ENCODE measurements around the gene ZNF219. TPM values are rescaled to one million over a fixed set of nuclear protein-coding genes. Genes with fewer than 3 reads are reported as not detected.

The ZNF219 gene
- total RNA-seq, 1 experiment from 2014 or later, result 16.6 TPM

- Histone ChIP-seq H4K20me1 (ENCODE audit: insufficient read depth) (no peaks in the 10 kb centered on the region), H3K4me2 (ENCODE audit: low read length) (no peak overlapping the region), H3K27me3 (ENCODE audit: insufficient read depth, low read length) (0 out of 2 replicates have a peak, but pooled peaks cover 4% of the 10 kb centered on the region), H3K36me3 (ENCODE audit: control insufficient read depth in 1 of 2, insufficient read depth in 2 of 2, low read length in 2 of 2) (no peaks in the 10 kb centered on the region), H2AFZ (ENCODE audit: low read depth, low read length, poor library complexity, severe bottlenecking) (no peak overlapping the region), H3K4me1 (ENCODE audit: control insufficient read depth in 1 of 2, insufficient read depth in 2 of 2, low read length in 2 of 2) (peaks cover 7 to 28% of the 10 kb centered on the region in 2 experiments), H3K27ac (ENCODE audit: low read depth, low read length) (no peak overlapping the region), H3K79me2 (ENCODE audit: insufficient read depth, low read length) (no peaks in the 10 kb centered on the region), H3K9me2 (ENCODE audit: insufficient read depth) (no peaks in the 10 kb centered on the region), H3K9me3 (ENCODE audit: control insufficient read depth in 1 of 2, insufficient read depth in 1 of 2, low read depth in 1 of 2, low read length in 2 of 2) (no peaks in the 10 kb centered on the region), H3K9ac (ENCODE audit: low read length) (no peak overlapping the region), H3K4me3 (replicated peaks in 1 of 2; ENCODE audit: low read depth in 1 of 2, low read length in 2 of 2) (no peak overlapping the region)
- no peak for DNase-seq (ENCODE audit: low read depth, low spot score)
- TF ChIP-seq FOSL1 (IDR thresholded peaks at IDR 0.05; ENCODE audit: low read depth) (no peak), POLR2AphosphoS5 (IDR thresholded peaks at IDR 0.05; ENCODE audit: low read depth, low read length) (no peak), EZH2 (IDR thresholded peaks at IDR 0.05) (no peak), TCF7L2 (IDR thresholded peaks at IDR 0.05; ENCODE audit: borderline replicate concordance, extremely low read depth, insufficient read depth, insufficient read length) (no peak), SIN3A (IDR thresholded peaks at IDR 0.05; ENCODE audit: low read depth) (no peak), EZH2phosphoT487 (IDR thresholded peaks at IDR 0.05; ENCODE audit: borderline replicate concordance) (no peak), ATF3 (IDR thresholded peaks at IDR 0.05) (no peak), ZNF274 (IDR thresholded peaks at IDR 0.05; ENCODE audit: low read depth, low read length) (no peak), CEBPB (IDR thresholded peaks at IDR 0.05; ENCODE audit: low read depth) (no peak), JUND (IDR thresholded peaks at IDR 0.05) (no peak)
- no TSS peak for BruUV-seq (replicated peaks)
- RAD21 ChIA-PET (ENCODE audit: low non-redundant PET in 1 of 2, low total read pairs in 2 of 2, uncharacterized antibody in 2 of 2, unreplicated experiment in 2 of 2), result no interaction called here
- intact Hi-C loops (cut with micrococcal nuclease), result no loop called here
- POLR2A ChIA-PET, result no interaction called here
- ATAC-seq, result no peak
- CTCF ChIA-PET, result no interaction called here
Measured at GRCh38 chr14:21072781-21073339, 25.6 kb downstream of the ZNF219 start.

- TF ChIP-seq JUND (IDR thresholded peaks at IDR 0.05) (no peak), EZH2 (IDR thresholded peaks at IDR 0.05) (no peak), REST (IDR thresholded peaks at IDR 0.05; ENCODE audit: low read depth) (no peak), RAD21 (IDR thresholded peaks at IDR 0.05; ENCODE audit: low read depth) (no peak), SIN3A (IDR thresholded peaks at IDR 0.05; ENCODE audit: low read depth) (no peak), YY1 (IDR thresholded peaks at IDR 0.05; ENCODE audit: extremely low read depth, insufficient replicate concordance, low read depth, low read length) (no peak)
- no peaks in the 10 kb centered on the region for H3K9me2 ChIP-seq (ENCODE audit: insufficient read depth)
- ATAC-seq (no peak), DNase-seq (ENCODE audit: low read depth, low spot score) (no peak)
- H4K20me1 ChIP-seq (ENCODE audit: insufficient read depth), result no peaks in the 10 kb centered on the region
- no peak overlapping the region for H2AFZ ChIP-seq (ENCODE audit: low read depth, low read length, poor library complexity, severe bottlenecking)
- no peaks in the 10 kb centered on the region for H3K79me2 ChIP-seq (ENCODE audit: insufficient read depth, low read length)
- CTCF ChIA-PET, result interaction anchor here (0.6 to 2.4 kb wide), 4 partner anchors 18 to 386 kb away, joined by 3 to 10 read pairs (median 4); no protein-coding TSS in a partner anchor
- no peak overlapping the region for H3K4me3 ChIP-seq (replicated peaks in 1 of 2; ENCODE audit: low read depth in 1 of 2, low read length in 2 of 2)
- H3K4me2 ChIP-seq (ENCODE audit: low read length), result no peak overlapping the region
- POLR2A ChIA-PET, result no interaction called here
- RAD21 ChIA-PET (ENCODE audit: low non-redundant PET in 1 of 2, low total read pairs in 2 of 2, uncharacterized antibody in 2 of 2, unreplicated experiment in 2 of 2), result interaction anchor here (0.6 to 0.7 kb wide), 2 partner anchors 17 to 18 kb away, joined by 3 read pairs; no protein-coding TSS in a partner anchor
- no TSS peak for BruUV-seq (replicated peaks)
- no peak overlapping the region for H3K9ac ChIP-seq (ENCODE audit: low read length)
- H3K9me3 ChIP-seq (ENCODE audit: control insufficient read depth in 1 of 2, insufficient read depth in 1 of 2, low read depth in 1 of 2, low read length in 2 of 2), result no peaks in the 10 kb centered on the region
- no peak overlapping the region for H3K27ac ChIP-seq (ENCODE audit: low read depth, low read length)
- intact Hi-C loops (cut with micrococcal nuclease), result no loop called here
- H3K27me3 ChIP-seq (ENCODE audit: insufficient read depth, low read length), result 0 out of 2 replicates have a peak, but pooled peaks cover 4% of the 10 kb centered on the region
- no peaks in the 10 kb centered on the region for H3K36me3 ChIP-seq (ENCODE audit: control insufficient read depth in 1 of 2, insufficient read depth in 2 of 2, low read length in 2 of 2)
- peaks cover 7 to 28% of the 10 kb centered on the region in 2 experiments for H3K4me1 ChIP-seq (ENCODE audit: control insufficient read depth in 1 of 2, insufficient read depth in 2 of 2, low read length in 2 of 2)
Measured at GRCh38 chr14:21072031-21072473, 26.4 kb downstream of the ZNF219 start.

All from HCT116 (cell line).